Activated CD4-positive, alpha-beta T cell treated with anti-CD3 and anti-CD28 coated beads for 36 hours (primary cell): ENCODE results near the gene TRIM52. TPM values are rescaled to one million over a fixed set of nuclear protein-coding genes. Genes with fewer than 3 reads are reported as not detected.
A peak's percentile ranks its signal among the peaks of the same experiment; 100 is the strongest.
"Not testable (repeated sequence)": the region's sequence is repeated elsewhere in the genome, so short reads cannot be mapped to it uniquely, and the experiment has no call there.

ENCODE experiments used
- ATAC-seq: fragments of 200-7000 bp; cut with Tn5 transposase; one replicate; pipeline ENCODE4 v1.10.0; 2021; ENCODE audit warnings: mild to moderate bottlenecking, moderate library complexity
- CTCF ChIA-PET: fragments of 350-600 bp; sonication (Branson Sonifier 250); formaldehyde crosslinking; loops from one replicate; lab custom pipeline; 2021; ENCODE audit warnings: antibody characterized with exemption; lab: Charles Lee
- POLR2A ChIA-PET: fragments of 350-600 bp; sonication (Branson Sonifier 250); formaldehyde crosslinking; loops from one replicate; lab custom pipeline; 2021; ENCODE audit warnings: antibody characterized with exemption, inconsistent platforms; lab: Charles Lee
- DNase-seq: peaks from one replicate; pipeline ENCODE4 v3.0.0-alpha.2; 2020
- H3K27ac Mint-ChIP-seq: one replicate; pipeline ENCODE4 v1.8.0; 2021; ENCODE audit warnings: mixed read lengths
- H3K27me3 Mint-ChIP-seq: one replicate; pipeline ENCODE4 v1.8.0; 2021; ENCODE audit warnings: mixed read lengths
- H3K36me3 Mint-ChIP-seq: one replicate; pipeline ENCODE4 v1.8.0; 2021; ENCODE audit warnings: low read depth, mixed read lengths
- H3K4me1 Mint-ChIP-seq: one replicate; pipeline ENCODE4 v1.8.0; 2021; ENCODE audit warnings: mixed read lengths
- H3K4me3 Mint-ChIP-seq: one replicate; pipeline ENCODE4 v1.8.0; 2021; ENCODE audit warnings: mild to moderate bottlenecking, moderate library complexity, mixed read lengths
- H3K9me3 Mint-ChIP-seq: one replicate; pipeline ENCODE4 v1.8.0; 2021; ENCODE audit warnings: low read depth, mixed read lengths
- intact Hi-C, 2 experiments: fragments of 100-400 bp; cut with DNase I in 1 of 2; cut with micrococcal nuclease in 1 of 2; formaldehyde crosslinking; loops; one replicate each; pipeline versions ENCODE4 v1.14.2 to v1.15.1; 2022 to 2024; cut with DNase I, micrococcal nuclease
- total RNA-seq, 2 experiments: library from RNA; stranded (reverse); gene quantifications; one replicate each; pipeline ENCODE4 v1.2.3, GENCODE V29; 2021

The TRIM52 gene
- total RNA-seq: 10 to 100 TPM; 10.4 to 13.1 TPM

DNA sequence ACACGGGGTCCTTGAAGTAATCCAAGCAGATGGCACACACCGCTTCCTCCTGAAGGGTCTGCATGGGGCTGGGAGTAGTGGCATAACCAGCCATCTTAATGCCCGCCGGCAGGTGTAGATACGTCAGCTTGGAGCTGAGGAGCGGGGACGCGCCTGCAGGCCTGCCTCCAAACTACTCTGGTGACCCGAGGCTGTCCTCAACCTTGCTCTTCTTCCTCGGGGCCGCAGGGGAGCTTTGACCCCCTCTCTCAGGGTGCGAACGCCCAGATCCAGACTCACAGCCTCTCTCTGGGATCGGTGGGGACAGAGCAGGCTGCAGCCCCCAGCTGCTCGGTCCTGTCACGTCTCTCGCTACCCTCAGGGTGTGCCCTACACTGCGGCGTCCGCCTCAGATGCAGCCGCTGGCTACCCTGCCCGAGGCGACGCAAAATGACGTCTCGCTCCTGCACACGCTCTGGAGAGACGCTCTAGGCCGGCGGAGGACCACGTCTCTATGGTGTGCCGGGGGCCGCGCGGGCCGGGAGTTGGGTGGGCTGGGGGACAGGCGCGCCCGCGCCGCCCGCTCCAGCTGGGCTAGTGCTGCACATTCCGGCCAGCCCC, at the start of gene TRIM52:
Gene TRIM52, minus strand, starts transcription at position 424 of the 600 bp plus-strand sequence. Its CDS starts 330 bp downstream, at position 94.
- Mint-ChIP-seq H3K36me3 (peaks cover 30% of the 10 kb centered on the region), H3K27me3 (no peaks in the 10 kb centered on the region), H3K9me3 (no peaks in the 10 kb centered on the region), H3K27ac (peak within 1 kb of the TSS; percentile 95), H3K4me3 (peak within 1 kb of the TSS; percentile 91), H3K4me1 (peaks cover 36% of the 10 kb centered on the region)
- ChIA-PET POLR2A (interaction anchor here (0.7 to 3.5 kb wide), 12 partner anchors 11 to 1523 kb away, joined by 3 to 23 read pairs (median 5); partner anchors contain the start of genes RACK1 and TRIM41), CTCF (interaction anchor here (0.7 to 2.2 kb wide), 9 partner anchors 9 to 1711 kb away, joined by 3 to 10 read pairs (median 4); partner anchors contain the start of gene RACK1)
- DNase-seq: peak; percentile 95
- intact Hi-C loops: loop anchor here (1.0 to 2.0 kb wide), 10 partner anchors 15 to 969 kb away; partner anchors contain the start of genes TRIM41 (in 2 of the 2), MAPK9 (in 1 of the 2), MGAT1 (in 1 of the 2) and RACK1 (in 1 of the 2)
- peak; percentile 85 for ATAC-seq

DNA sequence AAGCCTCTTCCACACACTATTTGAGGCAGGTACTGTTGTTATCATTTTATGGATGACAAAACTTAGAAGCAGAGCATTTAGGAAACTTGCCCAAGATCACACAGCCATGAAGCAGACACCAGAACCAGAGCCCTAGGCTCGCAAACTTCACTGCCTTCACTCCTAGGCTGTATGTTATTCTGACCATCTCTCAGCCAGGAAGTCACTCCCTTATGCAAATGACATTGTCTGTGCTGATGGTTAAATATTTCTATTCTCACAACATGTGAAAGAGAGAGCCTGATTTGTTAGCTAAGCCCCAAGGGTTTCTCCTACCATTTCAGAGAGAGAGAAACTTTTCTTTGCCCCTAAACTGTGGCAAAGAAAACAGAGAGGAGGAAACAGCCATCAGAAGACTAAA, 26.4 kb upstream of the TRIM52 start:
- H3K4me1 Mint-ChIP-seq, CTCF ChIA-PET, intact Hi-C loops, H3K4me3 Mint-ChIP-seq, H3K27me3 Mint-ChIP-seq, POLR2A ChIA-PET, H3K36me3 Mint-ChIP-seq, ATAC-seq, H3K27ac Mint-ChIP-seq, H3K9me3 Mint-ChIP-seq, DNase-seq: not testable (repeated sequence)

DNA sequence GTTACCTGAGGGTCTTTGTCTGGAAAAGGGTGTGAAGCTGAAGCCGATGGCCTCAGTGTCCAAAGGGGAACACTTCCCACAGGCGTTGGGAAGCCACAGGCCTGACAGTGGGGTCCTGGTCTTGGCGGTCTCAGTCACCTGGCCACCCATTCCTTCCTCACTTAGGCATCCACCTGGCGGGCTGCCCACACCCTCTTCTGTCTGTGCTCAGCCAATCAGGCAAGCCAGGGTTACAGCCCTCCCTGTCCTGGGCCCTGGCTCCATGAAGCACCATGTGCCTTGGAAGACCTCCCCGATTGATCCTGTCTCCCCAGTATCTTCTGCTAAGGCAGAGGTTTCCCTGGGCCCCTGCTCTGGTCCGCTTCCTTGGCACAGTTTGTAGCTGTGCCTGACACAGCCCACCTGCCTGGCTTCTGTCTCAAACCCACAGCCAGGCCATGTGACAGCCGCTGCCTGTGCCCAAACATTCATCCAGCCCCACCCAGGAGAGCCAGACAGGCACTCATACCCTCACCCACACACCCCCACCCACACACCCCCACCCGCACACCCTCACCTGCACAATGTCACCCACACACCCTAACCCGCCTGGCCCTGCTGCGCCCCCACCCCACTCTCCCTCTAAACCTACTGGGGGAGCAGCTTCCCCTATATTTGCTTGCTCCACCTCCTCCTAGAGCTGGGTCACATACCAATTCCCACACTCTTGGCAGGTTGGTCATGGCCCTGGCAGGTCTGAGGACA, 25.2 kb upstream of the TRIM52 start:
- H3K27me3 Mint-ChIP-seq, H3K4me3 Mint-ChIP-seq, H3K9me3 Mint-ChIP-seq, H3K36me3 Mint-ChIP-seq, H3K4me1 Mint-ChIP-seq, ATAC-seq, DNase-seq, POLR2A ChIA-PET, intact Hi-C loops, CTCF ChIA-PET, H3K27ac Mint-ChIP-seq: not testable (repeated sequence)

DNA sequence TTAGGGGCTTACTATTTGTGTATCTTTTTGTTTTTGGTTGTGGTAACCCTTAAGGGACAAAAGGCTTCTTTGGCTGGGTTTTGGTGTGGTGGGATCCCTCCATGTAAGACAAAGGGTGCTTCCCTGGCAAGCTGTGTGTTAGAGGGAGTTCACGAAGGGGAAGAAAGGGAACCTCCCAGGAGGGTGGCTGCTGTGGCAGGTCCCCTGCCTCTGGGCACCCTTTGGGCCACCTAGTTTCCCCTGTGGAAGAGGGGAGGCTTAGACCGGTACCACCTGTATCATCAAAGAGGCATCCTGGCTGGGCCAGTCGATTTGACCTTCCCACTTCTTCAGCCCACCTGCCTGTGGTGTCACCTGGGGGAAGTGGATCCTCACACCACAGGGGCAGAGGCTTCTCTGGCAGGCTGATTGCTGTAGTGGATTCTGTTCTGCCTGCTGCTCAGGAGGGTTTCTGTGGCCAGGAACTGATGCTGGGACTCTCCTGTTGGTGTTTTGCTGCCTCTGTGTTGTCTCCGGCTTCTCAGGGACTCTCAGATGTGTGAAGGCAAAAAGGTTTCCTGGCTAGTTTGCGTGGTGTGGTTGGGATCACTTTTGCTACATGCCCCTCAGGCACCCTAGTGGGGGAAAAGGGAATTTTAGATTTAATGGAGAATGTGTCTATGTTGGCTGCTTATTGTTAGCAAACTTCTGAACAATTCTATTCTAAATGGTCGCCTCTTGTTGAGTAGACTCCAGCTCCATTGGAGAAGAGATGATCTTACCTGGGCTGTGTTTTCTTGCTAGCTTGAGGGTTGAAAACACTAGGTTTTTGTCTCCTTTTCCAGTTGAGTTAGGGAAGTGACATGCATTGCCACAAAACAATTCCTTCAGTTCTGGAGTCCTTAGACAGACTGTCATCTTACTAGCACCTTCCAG, 23.2 kb upstream of the TRIM52 start:
- ATAC-seq, H3K4me1 Mint-ChIP-seq, CTCF ChIA-PET, intact Hi-C loops, H3K27ac Mint-ChIP-seq, H3K9me3 Mint-ChIP-seq, H3K36me3 Mint-ChIP-seq, H3K27me3 Mint-ChIP-seq, POLR2A ChIA-PET, H3K4me3 Mint-ChIP-seq, DNase-seq: not testable (repeated sequence)

DNA sequence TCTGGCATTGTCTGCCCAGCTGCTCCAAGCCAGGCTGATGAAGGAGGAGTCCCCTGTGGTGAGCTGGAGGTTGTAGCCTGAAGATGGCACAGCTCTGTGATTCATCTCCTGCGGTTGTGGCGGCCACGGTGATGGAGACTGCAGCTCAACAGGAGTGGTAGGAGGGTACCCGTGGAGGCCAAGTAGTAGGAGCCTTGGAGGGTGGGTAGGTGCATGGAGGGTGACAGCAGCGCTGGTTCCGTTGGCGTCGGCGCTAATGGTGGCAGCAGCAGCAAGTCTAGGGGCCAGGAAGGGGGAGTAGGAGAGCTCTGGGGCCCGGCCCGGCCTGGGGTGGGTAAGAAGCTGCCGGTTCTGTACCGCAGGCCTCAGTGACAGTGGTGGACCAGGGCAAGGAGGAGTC, 22.4 kb upstream of the TRIM52 start:
- intact Hi-C loops: no loop called here
- CTCF ChIA-PET: interaction anchor here (0.6 kb wide), 1 partner anchor 107 kb away, joined by 4 read pairs; no protein-coding TSS in a partner anchor
- H3K27ac Mint-ChIP-seq: no peak overlapping the region
- H3K4me1 Mint-ChIP-seq: no peaks in the 10 kb centered on the region
- POLR2A ChIA-PET: no interaction called here
- H3K27me3 Mint-ChIP-seq: no peaks in the 10 kb centered on the region
- H3K36me3 Mint-ChIP-seq: no peaks in the 10 kb centered on the region
- no peak overlapping the region for H3K4me3 Mint-ChIP-seq
- ATAC-seq: no peak
- DNase-seq: no peak
- H3K9me3 Mint-ChIP-seq: no peaks in the 10 kb centered on the region

DNA sequence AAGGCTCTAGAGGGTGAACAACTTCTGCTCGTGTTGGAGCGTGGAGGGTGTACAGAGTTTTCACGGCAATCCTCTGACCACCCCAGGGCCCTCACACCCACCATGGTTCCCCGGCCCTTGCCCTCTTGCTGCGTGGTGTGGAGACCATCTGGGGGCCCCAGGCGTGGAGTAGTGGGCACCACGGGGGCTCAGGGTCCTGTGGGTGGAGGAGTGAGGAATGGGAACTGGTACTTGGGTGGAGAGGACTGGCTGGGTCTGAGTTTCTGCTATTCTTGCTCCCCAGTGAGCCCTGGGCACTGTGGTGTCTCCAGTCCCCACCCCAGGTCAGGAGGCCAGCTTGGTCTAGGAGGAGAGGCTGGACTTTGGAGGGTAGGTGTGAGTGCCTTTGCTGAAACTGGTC, 21.9 kb upstream of the TRIM52 start:
- DNase-seq (no peak), ATAC-seq (no peak)
- ChIA-PET POLR2A (no interaction called here), CTCF (interaction anchor here (0.6 kb wide), 1 partner anchor 106 kb away, joined by 4 read pairs; no protein-coding TSS in a partner anchor)
- Mint-ChIP-seq H3K27me3 (no peaks in the 10 kb centered on the region), H3K27ac (no peak overlapping the region), H3K9me3 (no peaks in the 10 kb centered on the region), H3K4me1 (no peaks in the 10 kb centered on the region), H3K36me3 (no peaks in the 10 kb centered on the region), H3K4me3 (no peak overlapping the region)
- intact Hi-C loops: no loop called here

DNA sequence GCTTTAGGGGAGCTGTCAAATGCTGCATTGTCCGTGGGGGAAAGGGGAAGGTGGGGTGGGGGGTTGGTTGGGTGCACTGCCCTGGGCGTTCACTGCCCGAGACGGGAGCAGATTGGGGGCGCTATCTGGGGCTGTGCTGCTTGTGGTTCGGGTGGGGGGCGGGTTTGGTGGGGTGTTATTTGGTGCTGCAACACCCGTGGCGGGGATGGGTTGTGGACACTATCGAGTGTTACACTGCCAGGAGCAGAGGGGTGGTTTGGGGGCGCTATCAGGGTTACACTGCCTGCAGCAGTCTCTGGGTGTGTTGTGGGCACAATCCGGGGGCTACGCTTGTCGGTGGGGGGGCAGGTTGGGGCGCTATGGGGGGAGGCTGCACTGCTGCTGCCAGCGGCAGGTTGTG, 21.5 kb upstream of the TRIM52 start:
- ATAC-seq, CTCF ChIA-PET, POLR2A ChIA-PET, intact Hi-C loops, H3K27me3 Mint-ChIP-seq, H3K36me3 Mint-ChIP-seq, H3K4me1 Mint-ChIP-seq, DNase-seq, H3K27ac Mint-ChIP-seq, H3K4me3 Mint-ChIP-seq, H3K9me3 Mint-ChIP-seq: not testable (repeated sequence)

DNA sequence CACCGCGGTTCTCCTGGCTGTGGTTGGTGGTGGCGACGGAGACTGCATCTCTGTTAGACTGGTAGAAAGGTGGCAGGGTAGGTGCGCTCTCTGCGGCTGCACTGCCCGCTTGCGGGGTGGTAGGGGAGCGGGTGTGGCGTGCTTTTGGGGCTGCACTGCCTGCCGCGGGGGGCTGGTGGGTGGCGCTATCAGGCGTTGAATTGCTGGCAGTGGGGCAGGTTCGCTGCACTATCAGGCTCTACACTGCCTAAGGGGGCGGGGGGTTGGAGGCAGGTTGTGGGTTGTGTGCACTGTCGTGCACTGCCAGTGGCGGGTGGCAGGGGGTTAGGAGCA, 21.0 kb upstream of the TRIM52 start:
- no peak for DNase-seq
- ATAC-seq: no peak
- CTCF ChIA-PET: no interaction called here
- H3K36me3 Mint-ChIP-seq: no peaks in the 10 kb centered on the region
- H3K27ac Mint-ChIP-seq: no peak overlapping the region
- H3K4me3 Mint-ChIP-seq: no peak overlapping the region
- H3K9me3 Mint-ChIP-seq: no peaks in the 10 kb centered on the region
- no peaks in the 10 kb centered on the region for H3K27me3 Mint-ChIP-seq
- no peaks in the 10 kb centered on the region for H3K4me1 Mint-ChIP-seq
- POLR2A ChIA-PET: no interaction called here
- intact Hi-C loops: no loop called here

DNA sequence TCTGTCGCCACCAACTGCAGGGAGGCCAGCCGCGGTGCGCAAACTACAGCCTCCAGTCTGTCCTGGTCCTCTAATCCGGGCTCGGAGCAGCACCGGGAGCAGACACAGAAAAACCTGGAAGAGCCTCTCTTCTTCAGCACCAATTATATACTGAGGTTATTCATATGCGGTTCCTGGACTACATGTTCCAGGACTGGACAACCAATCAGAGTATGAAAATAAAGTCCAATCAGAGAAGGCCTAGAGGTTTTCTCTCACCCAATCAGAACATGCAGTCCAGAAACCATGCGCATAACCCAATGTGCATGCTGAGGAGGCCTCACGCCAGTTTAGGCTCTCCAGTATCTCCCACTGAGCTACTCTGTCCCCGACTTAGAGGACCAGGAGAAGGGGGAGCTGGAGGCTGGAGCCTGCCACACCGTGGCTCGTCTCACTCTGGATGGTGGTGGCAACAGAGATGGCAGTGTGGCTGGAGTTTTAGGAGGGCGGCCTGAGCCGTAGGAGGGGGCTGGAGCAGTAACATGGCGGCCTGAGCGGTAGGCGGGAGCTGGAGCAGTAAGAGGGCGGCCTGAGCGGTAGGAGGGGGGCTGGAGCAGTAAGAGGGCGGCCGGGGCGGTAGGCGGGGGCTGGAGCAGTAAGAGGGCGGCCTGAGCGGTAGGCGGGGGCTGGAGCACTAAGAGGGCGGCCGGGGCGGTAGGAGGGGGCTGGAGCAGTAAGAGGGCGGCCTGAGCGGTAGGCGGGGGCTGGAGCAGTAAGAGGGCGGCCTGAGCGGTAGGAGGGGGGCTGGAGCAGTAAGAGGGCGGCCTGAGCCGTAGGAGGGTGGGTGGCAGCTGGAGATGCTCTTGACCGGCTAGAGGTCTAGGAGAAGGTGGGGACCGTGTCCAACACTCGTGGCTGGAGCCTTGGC, 20.4 kb upstream of the TRIM52 start:
- Mint-ChIP-seq H3K4me3 (no peak overlapping the region), H3K27me3 (no peaks in the 10 kb centered on the region), H3K4me1 (no peaks in the 10 kb centered on the region), H3K27ac (no peak overlapping the region), H3K36me3 (no peaks in the 10 kb centered on the region), H3K9me3 (no peaks in the 10 kb centered on the region)
- CTCF ChIA-PET: no interaction called here
- ATAC-seq: no peak
- intact Hi-C loops: no loop called here
- DNase-seq: no peak
- POLR2A ChIA-PET: no interaction called here

DNA sequence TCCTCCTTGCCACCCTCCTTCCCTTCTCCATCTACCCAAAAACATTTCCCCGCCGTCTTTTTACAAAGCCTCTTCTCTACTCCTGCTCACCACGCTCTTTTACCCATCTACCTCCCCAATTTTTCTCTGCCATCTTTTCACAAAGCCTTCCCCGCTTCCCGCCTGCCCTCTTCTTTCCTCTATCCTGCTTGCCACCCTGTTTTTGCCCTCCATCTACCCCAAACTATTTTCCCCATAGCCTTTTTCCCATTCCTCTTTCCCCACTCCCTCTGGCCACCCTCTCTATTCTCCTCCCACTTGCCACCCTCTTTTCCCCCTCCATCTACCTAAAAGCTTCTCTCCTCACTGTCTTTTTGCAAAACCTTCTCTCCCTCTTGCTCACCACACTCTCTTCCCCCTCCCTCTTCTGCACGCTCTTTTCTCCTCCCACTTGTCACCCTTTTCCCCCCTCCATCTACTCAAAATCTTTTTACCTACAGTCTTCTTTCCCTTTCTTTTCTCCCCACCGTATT, 19.4 kb upstream of the TRIM52 start:
- Mint-ChIP-seq H3K4me3 (no peak overlapping the region), H3K9me3 (no peaks in the 10 kb centered on the region), H3K4me1 (no peaks in the 10 kb centered on the region), H3K27me3 (no peaks in the 10 kb centered on the region), H3K36me3 (no peaks in the 10 kb centered on the region), H3K27ac (no peak overlapping the region)
- ATAC-seq (no peak), DNase-seq (no peak)
- ChIA-PET POLR2A (no interaction called here), CTCF (no interaction called here)
- intact Hi-C loops: no loop called here
